GM18951 (cell line): Measurements from ENCODE around the gene DNAH14.
"Not testable (repeated sequence)": the region's sequence is repeated elsewhere in the genome, so short reads cannot be mapped to it uniquely, and the experiment has no call there.

Source experiments
- POLR2A ChIP-seq: IDR thresholded peaks from 4 replicates; pipeline ENCODE4 v1.6.1; 2011; ENCODE audit warnings: mild to moderate bottlenecking; ENCODE audit not compliant: insufficient read length, insufficient read depth; ENCODE audit errors: extremely low read depth
- in situ Hi-C: fragments of 300-500 bp; cut with MboI; formaldehyde crosslinking; loops from one replicate; pipeline ENCODE4 v1.12.0; 2022; ENCODE audit warnings: low sequenced_read_pairs, mixed read lengths, inconsistent platforms; ENCODE audit not compliant: unreplicated experiment

Gene DNAH14

DNA sequence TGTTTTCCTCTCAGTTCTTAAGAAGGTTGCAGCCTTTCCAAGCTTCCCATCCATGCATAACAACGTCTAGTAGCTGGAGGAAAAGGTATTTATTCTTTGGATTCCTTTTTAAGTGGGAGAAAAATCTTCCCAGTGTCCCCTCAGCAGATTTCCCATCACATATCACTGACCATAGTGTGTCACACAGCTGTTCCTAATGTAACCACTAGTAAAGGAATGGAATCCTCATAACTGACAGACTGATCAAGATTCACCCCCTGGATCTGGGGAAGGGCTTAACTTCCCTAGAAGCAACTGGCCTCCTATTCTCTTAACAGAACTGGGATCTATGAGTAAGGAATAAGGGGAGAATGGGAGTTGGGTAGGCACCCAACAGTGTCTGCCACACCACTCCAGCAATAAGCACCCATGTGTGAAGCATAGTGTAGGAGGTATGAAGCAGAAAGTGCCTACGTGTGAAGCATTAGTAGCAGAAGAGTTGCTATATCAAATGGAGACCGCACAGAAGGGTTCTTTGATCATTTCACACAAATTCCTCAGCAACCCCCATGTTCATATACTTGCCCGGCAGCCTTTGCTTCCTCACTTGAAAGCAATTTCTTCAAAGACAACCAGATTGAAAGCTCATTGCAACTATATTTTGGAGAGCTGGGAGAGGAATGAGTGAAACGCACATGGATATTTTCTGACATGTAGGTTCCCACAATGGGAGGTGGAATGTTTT, 28.2 kb upstream of the DNAH14 start:
- TF ChIP-seq POLR2A: no peak
- in situ Hi-C loops: no loop called here

DNA sequence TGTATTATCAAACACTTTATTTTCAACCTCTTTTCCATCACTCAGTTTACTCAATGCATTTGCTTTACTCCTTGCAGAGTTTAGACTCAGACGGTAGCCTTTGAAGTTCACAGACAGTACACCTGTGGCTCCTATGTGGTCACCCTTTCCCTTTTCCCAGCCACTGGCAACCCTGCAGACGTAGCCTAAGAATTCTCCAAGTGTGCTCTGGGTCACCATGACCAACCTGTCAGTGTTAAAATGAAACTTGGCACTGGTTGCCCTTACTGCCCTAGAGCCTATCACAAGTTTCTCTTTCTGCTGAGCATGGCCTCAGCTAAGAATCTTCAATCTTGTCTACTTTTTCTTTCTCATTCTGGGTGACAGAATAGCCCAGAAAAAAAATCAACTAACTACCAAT, 25.5 kb upstream of the DNAH14 start:
- no peak for TF ChIP-seq POLR2A
- in situ Hi-C loops: no loop called here

DNA sequence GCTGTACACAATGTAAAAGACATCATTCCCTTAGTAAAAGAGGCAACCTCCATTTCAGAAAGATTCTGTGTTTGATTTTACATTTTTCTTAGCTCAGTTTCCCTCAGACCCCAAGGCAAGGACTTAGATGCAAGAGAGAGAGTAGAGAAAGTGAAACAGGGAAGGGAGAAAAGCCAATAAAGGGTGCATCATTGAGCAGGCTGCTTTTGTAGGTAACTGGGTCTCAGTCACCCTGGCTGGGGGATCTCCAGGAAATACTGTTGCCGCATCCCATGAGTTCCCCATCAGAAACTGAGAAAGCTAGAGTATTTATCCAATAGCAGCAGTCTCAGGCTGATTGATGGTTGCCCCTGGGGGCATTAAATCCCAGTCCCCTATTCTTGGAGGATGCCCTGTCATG, 23.1 kb upstream of the DNAH14 start:
- no peak for TF ChIP-seq POLR2A
- in situ Hi-C loops: no loop called here

GRCh38 chr1:224911217-224911616, 18.3 kb upstream of the DNAH14 start:
- in situ Hi-C loops: no loop called here
- TF ChIP-seq POLR2A: no peak

- in situ Hi-C loops: no loop called here
- no peak for TF ChIP-seq POLR2A
Measured at GRCh38 chr1:224914292-224914900, 15.1 kb upstream of the DNAH14 start.

DNA sequence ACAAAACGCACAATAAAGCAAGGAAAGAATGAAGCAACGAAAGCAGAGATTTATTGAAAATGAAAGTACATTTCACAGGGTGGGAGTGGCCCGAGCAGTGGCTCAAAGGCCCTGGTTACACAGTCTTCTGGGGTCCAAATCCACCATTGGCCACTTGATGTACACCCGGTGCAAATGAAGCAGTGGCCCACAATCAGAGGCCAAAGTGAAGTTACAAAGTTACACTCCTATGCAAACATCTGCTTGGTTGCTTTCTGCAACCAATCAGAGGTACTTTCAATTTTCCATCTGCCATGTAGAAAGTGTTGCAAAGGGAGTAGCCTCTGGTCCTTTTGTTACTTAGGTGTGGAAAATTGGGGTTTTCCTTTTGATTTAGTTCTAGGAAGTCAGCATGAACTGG, 10.0 kb upstream of the DNAH14 start:
- TF ChIP-seq POLR2A: no peak
- in situ Hi-C loops: no loop called here

DNA sequence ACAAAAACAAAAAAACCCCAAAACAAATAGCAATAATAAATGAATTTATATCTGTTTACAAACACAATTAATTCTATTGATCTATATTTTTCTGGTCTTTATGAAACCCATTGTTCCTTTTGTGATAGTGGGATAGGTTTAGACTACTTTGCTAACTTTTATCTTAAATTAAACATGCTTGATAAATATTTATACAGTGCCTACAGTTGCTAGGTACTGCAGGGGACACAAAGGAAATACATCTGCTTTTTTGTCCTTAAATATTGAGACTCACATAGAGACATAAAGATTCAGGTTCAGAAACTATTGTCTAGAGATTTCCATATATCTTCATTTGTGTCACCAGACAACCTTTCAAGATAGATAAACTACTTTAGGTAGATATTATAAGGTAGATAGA, 8.5 kb upstream of the DNAH14 start:
- TF ChIP-seq POLR2A: no peak
- in situ Hi-C loops: no loop called here

GRCh38 chr1:224921354-224921753, 8.1 kb upstream of the DNAH14 start:
- in situ Hi-C loops: no loop called here
- no peak for TF ChIP-seq POLR2A

- no peak for TF ChIP-seq POLR2A
- in situ Hi-C loops: no loop called here
Measured at GRCh38 chr1:224922404-224923164, 6.9 kb upstream of the DNAH14 start.

DNA sequence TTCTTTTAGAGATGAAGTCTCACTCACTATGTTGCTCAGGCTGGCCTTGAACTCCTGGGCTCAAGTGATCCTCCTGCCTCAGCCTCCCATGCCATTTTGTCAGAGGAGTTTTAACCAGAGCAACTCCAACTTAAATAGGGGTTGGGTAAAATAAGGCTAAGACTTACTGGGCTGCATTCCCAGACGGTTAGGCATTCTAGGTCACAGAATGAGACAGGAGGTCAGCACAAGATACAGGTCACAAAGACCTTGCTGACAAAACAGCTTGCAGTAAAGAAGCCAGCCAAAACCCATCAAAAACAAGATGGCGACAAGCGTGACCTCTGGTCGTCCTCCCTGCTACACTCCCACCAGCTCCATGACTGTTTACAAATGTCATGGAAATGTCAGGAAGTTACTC, 5.7 kb upstream of the DNAH14 start:
- TF ChIP-seq POLR2A: no peak
- in situ Hi-C loops: no loop called here

- in situ Hi-C loops: not testable (repeated sequence)
Measured at GRCh38 chr1:224927631-224928030, 1.8 kb upstream of the DNAH14 start.

- in situ Hi-C loops: no loop called here
- TF ChIP-seq POLR2A: no peak
Measured at GRCh38 chr1:224928906-224929305, 569 bp upstream of the DNAH14 start.

- no peak for TF ChIP-seq POLR2A
- in situ Hi-C loops: no loop called here
Measured at GRCh38 chr1:224931605-224932004, 2.1 kb downstream of the DNAH14 start.
